ENCODE measurements around the gene ZNF205.

ZNF205 gene

DNA sequence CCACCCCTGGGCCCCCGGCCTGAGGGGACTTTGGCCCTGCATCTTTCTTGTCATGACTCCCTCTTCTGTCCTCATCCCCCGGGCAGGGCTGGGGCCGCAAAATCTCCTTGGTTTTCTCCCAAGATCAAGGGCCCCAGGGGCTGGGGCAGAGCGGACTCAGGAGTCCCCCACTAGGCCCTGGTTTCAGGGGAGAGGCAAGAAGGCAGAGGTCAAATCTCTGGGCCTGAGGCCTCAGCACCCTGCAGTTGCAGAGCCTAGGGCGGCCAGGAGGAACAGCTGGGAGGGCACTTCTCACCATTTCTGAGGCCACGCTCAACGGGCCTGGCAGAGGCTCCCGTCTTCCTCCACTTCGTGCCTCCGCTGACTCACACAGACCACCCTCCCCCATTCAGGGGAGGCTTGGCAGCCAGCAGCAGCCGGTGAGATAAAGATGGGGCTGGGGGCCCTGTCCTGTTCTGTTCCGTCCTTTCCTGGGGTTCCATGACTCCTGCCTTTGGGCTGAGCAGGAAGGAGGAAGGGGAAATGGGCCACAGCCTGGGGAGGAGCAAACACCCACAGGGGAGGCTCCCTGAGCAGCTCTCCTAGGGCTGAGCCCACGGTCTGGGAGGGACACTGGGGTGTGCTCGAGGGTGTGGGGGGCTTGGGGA is 25.7 kb upstream of the ZNF205 start (continued):
- TF ChIP-seq ZNF560 (tag by site-specific recombination; IDR thresholded peaks at IDR 0.05; ENCODE audit: borderline replicate concordance) (no peak), ZNF555 (tag by site-specific recombination; conservative IDR thresholded peaks at IDR 0.05) (no peak), ZNF561 (tag by site-specific recombination; IDR thresholded peaks at IDR 0.05; ENCODE audit: borderline replicate concordance) (no peak), KLF16 (tag by site-specific recombination; IDR thresholded peaks at IDR 0.05) (no peak), ZFP37 (tag by site-specific recombination; IDR thresholded peaks at IDR 0.05) (no peak), ZNF174 (tag by site-specific recombination; IDR thresholded peaks at IDR 0.05) (no peak), ZNF423 (tag by site-specific recombination; IDR thresholded peaks at IDR 0.05) (no peak)

DNA sequence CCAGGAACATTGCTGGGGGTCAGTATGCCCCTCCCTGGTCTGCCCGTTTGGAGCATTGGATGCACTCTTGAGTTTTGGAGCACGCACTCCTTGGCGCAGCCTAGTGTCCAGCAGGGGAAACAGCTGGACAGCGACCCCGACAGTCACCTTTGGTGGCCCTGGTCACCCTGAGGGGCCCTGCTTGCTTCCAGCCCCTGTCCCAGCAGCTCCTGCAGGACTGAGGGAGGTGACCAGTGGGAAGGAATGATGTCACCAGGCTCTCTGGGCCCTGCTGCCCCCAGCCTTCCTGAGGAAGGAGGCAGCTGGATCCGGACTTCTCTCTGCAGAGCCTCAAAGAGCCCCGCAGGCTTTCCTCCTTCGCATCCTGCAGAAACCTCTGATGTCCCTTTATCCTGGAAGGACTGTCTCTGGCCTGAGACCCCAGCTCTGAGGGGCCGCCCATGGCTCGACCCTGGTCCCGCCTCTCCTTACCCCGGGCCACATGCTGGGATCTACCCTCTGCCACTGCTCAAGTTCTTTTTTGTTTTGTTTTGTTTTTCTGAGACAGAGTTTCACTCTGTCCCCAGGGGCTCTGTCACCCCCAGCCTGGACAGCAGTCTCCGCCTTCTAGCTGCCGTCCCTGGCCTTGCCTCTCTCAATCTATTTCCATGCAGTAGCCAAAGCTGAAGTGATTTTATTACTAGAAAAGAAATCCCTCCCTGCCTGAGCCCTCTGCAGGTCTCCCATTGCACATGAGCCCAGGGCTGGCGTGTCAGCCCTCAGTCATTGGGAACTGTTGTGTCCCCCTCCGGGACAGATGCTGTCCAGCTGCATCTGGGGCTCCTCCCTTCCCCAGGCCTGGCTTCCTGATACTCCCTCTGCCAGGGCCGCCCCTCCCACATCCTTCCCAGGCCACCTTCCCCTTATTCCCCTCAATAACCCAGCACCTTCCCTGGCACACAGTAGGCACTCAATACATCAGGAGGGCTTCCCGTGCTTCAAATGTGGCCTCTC is 24.8 kb upstream of the ZNF205 start:
- POLR2A ChIA-PET, result no interaction called here
- no peaks in the 10 kb centered on the region for H3K36me3 ChIP-seq (ENCODE audit: control insufficient read depth in 2 of 2, insufficient read depth in 1 of 2, low read length in 2 of 2)
- no peak overlapping the region for H3K27ac ChIP-seq (ENCODE audit: extremely low read depth, low read depth, low read length)

More for the DNA sequence above, 24.8 kb upstream of the ZNF205 start:
- CTCF ChIA-PET, result interaction anchor here (0.7 to 1.4 kb wide), 7 partner anchors 8 to 973 kb away, joined by 3 to 5 read pairs (median 3); no protein-coding TSS in a partner anchor
- Histone ChIP-seq H3K4me3 (ENCODE audit: low read depth, low read length) (no peak overlapping the region), H3K9me3 (ENCODE audit: control insufficient read depth, insufficient read depth, low read depth, low read length) (no peaks in the 10 kb centered on the region), H3K4me1 (ENCODE audit: control insufficient read depth, insufficient read depth, low read length) (no peaks in the 10 kb centered on the region)
- TF ChIP-seq ZNF654 (tag by site-specific recombination; IDR thresholded peaks at IDR 0.05; ENCODE audit: low read depth) (no peak), ZNF600 (tag by site-specific recombination; IDR thresholded peaks at IDR 0.05) (peak; percentile 82), ZNF660 (tag by site-specific recombination; IDR thresholded peaks at IDR 0.05) (no peak), ZFHX2 (tag by site-specific recombination; conservative IDR thresholded peaks at IDR 0.05) (peak; percentile 22; the same call in 1 of the 2 replicates), GLIS2 (tag by site-specific recombination; IDR thresholded peaks at IDR 0.05) (peak; percentile 62; the same call in 1 of the 2 replicates), ZNF785 (tag by site-specific recombination; IDR thresholded peaks at IDR 0.05) (no peak), PATZ1 (tag by site-specific recombination; IDR thresholded peaks at IDR 0.05) (peak; percentile 48; the same call in 1 of the 2 replicates), ZNF561 (tag by site-specific recombination; IDR thresholded peaks at IDR 0.05; ENCODE audit: borderline replicate concordance) (no peak), SP2 (tag by site-specific recombination; IDR thresholded peaks at IDR 0.05) (peak; percentile 15; the same call in 1 of the 2 replicates), ZIC2 (tag by site-specific recombination; IDR thresholded peaks at IDR 0.05) (peak; percentile 33), ZNF37A (tag by site-specific recombination; IDR thresholded peaks at IDR 0.05) (no peak), ZBTB49 (tag by site-specific recombination; IDR thresholded peaks at IDR 0.05; ENCODE audit: low read depth) (no peak)
- TF ChIP-seq, protein P1, sequence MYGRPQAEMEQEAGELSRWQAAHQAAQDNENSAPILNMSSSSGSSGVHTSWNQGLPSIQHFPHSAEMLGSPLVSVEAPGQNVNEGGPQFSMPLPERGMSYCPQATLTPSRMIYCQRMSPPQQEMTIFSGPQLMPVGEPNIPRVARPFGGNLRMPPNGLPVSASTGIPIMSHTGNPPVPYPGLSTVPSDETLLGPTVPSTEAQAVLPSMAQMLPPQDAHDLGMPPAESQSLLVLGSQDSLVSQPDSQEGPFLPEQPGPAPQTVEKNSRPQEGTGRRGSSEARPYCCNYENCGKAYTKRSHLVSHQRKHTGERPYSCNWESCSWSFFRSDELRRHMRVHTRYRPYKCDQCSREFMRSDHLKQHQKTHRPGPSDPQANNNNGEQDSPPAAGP (tag by site-specific recombination; IDR thresholded peaks at IDR 0.05), result 0 out of 2 replicates have a peak, but pooled peaks have one; percentile 27
- TF ChIP-seq, protein P2, sequence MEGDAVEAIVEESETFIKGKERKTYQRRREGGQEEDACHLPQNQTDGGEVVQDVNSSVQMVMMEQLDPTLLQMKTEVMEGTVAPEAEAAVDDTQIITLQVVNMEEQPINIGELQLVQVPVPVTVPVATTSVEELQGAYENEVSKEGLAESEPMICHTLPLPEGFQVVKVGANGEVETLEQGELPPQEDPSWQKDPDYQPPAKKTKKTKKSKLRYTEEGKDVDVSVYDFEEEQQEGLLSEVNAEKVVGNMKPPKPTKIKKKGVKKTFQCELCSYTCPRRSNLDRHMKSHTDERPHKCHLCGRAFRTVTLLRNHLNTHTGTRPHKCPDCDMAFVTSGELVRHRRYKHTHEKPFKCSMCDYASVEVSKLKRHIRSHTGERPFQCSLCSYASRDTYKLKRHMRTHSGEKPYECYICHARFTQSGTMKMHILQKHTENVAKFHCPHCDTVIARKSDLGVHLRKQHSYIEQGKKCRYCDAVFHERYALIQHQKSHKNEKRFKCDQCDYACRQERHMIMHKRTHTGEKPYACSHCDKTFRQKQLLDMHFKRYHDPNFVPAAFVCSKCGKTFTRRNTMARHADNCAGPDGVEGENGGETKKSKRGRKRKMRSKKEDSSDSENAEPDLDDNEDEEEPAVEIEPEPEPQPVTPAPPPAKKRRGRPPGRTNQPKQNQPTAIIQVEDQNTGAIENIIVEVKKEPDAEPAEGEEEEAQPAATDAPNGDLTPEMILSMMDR (tag by site-specific recombination; IDR thresholded peaks at IDR 0.05), result peak; percentile 18; the same call in 1 of the 2 replicates
- TF ChIP-seq, protein P3, sequence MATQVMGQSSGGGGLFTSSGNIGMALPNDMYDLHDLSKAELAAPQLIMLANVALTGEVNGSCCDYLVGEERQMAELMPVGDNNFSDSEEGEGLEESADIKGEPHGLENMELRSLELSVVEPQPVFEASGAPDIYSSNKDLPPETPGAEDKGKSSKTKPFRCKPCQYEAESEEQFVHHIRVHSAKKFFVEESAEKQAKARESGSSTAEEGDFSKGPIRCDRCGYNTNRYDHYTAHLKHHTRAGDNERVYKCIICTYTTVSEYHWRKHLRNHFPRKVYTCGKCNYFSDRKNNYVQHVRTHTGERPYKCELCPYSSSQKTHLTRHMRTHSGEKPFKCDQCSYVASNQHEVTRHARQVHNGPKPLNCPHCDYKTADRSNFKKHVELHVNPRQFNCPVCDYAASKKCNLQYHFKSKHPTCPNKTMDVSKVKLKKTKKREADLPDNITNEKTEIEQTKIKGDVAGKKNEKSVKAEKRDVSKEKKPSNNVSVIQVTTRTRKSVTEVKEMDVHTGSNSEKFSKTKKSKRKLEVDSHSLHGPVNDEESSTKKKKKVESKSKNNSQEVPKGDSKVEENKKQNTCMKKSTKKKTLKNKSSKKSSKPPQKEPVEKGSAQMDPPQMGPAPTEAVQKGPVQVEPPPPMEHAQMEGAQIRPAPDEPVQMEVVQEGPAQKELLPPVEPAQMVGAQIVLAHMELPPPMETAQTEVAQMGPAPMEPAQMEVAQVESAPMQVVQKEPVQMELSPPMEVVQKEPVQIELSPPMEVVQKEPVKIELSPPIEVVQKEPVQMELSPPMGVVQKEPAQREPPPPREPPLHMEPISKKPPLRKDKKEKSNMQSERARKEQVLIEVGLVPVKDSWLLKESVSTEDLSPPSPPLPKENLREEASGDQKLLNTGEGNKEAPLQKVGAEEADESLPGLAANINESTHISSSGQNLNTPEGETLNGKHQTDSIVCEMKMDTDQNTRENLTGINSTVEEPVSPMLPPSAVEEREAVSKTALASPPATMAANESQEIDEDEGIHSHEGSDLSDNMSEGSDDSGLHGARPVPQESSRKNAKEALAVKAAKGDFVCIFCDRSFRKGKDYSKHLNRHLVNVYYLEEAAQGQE (tag by site-specific recombination; IDR thresholded peaks at IDR 0.05), result peak; percentile 67
